ENCODE data around the gene GIT2.

Gene GIT2

GRCh38 chr12:110002676-110003515 lies 6.7 kb upstream of the GIT2 start:
- Histone ChIP-seq H3K4me3 (IDR thresholded peaks at IDR 0.05; ENCODE audit: insufficient read depth, low read depth, low read length) (no peak overlapping the region), H2AFZ (ENCODE audit: low read depth) (no peak overlapping the region), H3K36me3 (ENCODE audit: insufficient read depth) (no peaks in the 10 kb centered on the region), H3K4me1 (ENCODE audit: low read depth, poor library complexity, severe bottlenecking) (no peaks in the 10 kb centered on the region), H3K27me3 (ENCODE audit: insufficient read depth, low read depth) (no peaks in the 10 kb centered on the region), H3K79me2 (ENCODE audit: insufficient read depth, low read depth) (no peaks in the 10 kb centered on the region), H3K4me2 (no peak overlapping the region), H4K20me1 (ENCODE audit: insufficient read depth) (no peaks in the 10 kb centered on the region), H3K27ac (no peak overlapping the region), H3K9ac (no peak overlapping the region)
- TF ChIP-seq CTCF (conservative IDR thresholded peaks at IDR 0.05; ENCODE audit: low read depth, low read length): no peak

- H3K36me3 ChIP-seq (ENCODE audit: insufficient read depth): no peaks in the 10 kb centered on the region
- H3K79me2 ChIP-seq (ENCODE audit: insufficient read depth, low read depth): no peaks in the 10 kb centered on the region
Measured at GRCh38 chr12:110001596-110001995, 5.4 kb upstream of the GIT2 start.

GRCh38 chr12:109999983-110000505 lies 3.9 kb upstream of the GIT2 start:
- Histone ChIP-seq H3K27ac (no peak overlapping the region), H4K20me1 (ENCODE audit: insufficient read depth) (no peaks in the 10 kb centered on the region), H3K27me3 (ENCODE audit: insufficient read depth, low read depth) (no peaks in the 10 kb centered on the region), H3K36me3 (ENCODE audit: insufficient read depth) (no peaks in the 10 kb centered on the region), H3K4me1 (ENCODE audit: low read depth, poor library complexity, severe bottlenecking) (peaks cover 3% of the 10 kb centered on the region), H3K4me3 (IDR thresholded peaks at IDR 0.05; ENCODE audit: insufficient read depth, low read depth, low read length) (no peak overlapping the region), H2AFZ (ENCODE audit: low read depth) (peak overlapping the region; percentile 66; the same call in 1 of the 2 replicates), H3K4me2 (peak overlapping the region; percentile 39), H3K79me2 (ENCODE audit: insufficient read depth, low read depth) (peaks cover 7% of the 10 kb centered on the region; the same call in 1 of the 2 replicates), H3K9ac (peak overlapping the region; percentile 70; the same call in 1 of the 2 replicates)
- no peak for TF ChIP-seq CTCF (conservative IDR thresholded peaks at IDR 0.05; ENCODE audit: low read depth, low read length)

More at GRCh38 chr12:110001596-110001995, 5.4 kb upstream of the GIT2 start:
- Histone ChIP-seq H3K4me1 (ENCODE audit: low read depth, poor library complexity, severe bottlenecking) (peaks cover under 1% of the 10 kb centered on the region), H3K27me3 (ENCODE audit: insufficient read depth, low read depth) (no peaks in the 10 kb centered on the region), H4K20me1 (ENCODE audit: insufficient read depth) (no peaks in the 10 kb centered on the region), H3K4me2 (no peak overlapping the region), H3K27ac (no peak overlapping the region), H3K9ac (no peak overlapping the region), H2AFZ (ENCODE audit: low read depth) (no peak overlapping the region), H3K4me3 (IDR thresholded peaks at IDR 0.05; ENCODE audit: insufficient read depth, low read depth, low read length) (no peak overlapping the region)
- TF ChIP-seq CTCF (conservative IDR thresholded peaks at IDR 0.05; ENCODE audit: low read depth, low read length): no peak

- H3K79me2 ChIP-seq (ENCODE audit: insufficient read depth, low read depth): peaks cover 10% of the 10 kb centered on the region; the same call in 1 of the 2 replicates
- no peaks in the 10 kb centered on the region for H3K27me3 ChIP-seq (ENCODE audit: insufficient read depth, low read depth)
- peak overlapping the region; percentile 70; the same call in 1 of the 2 replicates for H3K9ac ChIP-seq
- H3K4me1 ChIP-seq (ENCODE audit: low read depth, poor library complexity, severe bottlenecking): peaks cover 3% of the 10 kb centered on the region
- H3K4me2 ChIP-seq: peak overlapping the region; percentile 39
- TF ChIP-seq CTCF (conservative IDR thresholded peaks at IDR 0.05; ENCODE audit: low read depth, low read length): no peak
- no peak overlapping the region for H3K4me3 ChIP-seq (IDR thresholded peaks at IDR 0.05; ENCODE audit: insufficient read depth, low read depth, low read length)
- H3K36me3 ChIP-seq (ENCODE audit: insufficient read depth): no peaks in the 10 kb centered on the region
- peak overlapping the region; percentile 66; the same call in 1 of the 2 replicates for H2AFZ ChIP-seq (ENCODE audit: low read depth)
- no peaks in the 10 kb centered on the region for H4K20me1 ChIP-seq (ENCODE audit: insufficient read depth)
- no peak overlapping the region for H3K27ac ChIP-seq
Measured at GRCh38 chr12:109999649-109999971, 3.4 kb upstream of the GIT2 start.
